Brain pericyte (primary cell): ENCODE data around the gene BICRAL.
"Not testable (repeated sequence)": the region's sequence is repeated elsewhere in the genome, so short reads cannot be mapped to it uniquely, and the experiment has no call there.

Experiments
- DNase-seq: peaks from one replicate; pipeline ENCODE4 v3.0.0-alpha.2; 2012; ENCODE audit warnings: low read depth, low spot score

Gene BICRAL

GRCh38 chr6:42891199-42891722 lies 109.4 kb downstream of the BICRAL start:
- no peak for DNase-seq

DNA sequence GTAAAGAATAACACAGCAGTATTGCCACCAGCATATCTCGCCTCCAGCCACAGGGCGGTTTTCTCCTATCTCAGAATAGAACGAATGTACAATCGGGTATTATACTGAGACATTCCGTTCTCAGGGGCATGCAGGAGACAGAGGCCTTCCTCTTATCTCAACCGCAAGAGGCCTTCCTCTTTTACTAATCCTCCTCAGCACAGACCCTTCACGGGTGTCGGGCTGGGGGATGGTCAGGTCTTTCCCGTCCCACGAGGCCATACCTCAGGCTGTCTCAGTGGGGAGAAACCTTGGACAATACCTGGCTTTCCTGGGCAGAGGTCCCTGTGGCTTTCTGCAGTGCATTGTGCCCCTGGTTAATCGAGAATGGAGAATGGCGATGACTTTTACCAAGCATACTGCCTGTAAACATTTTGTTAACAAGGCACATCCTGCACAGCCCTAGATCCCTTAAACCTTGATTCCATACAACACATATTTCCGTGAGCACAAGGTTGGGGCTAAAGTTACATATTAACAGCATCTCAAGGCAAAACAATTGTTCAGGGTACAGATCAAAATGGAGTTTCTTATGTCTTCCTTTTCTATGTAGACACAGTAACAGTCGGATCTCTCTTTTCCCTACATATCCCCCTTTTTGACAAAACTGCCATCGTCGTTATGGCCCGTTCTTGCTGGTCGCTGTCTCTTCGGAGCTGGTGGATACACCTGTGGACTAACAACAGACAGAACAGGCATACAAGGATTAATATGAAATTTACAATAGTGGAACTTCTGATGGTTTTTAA lies 112.4 kb downstream of the BICRAL start:
- not testable (repeated sequence) for DNase-seq

DNA sequence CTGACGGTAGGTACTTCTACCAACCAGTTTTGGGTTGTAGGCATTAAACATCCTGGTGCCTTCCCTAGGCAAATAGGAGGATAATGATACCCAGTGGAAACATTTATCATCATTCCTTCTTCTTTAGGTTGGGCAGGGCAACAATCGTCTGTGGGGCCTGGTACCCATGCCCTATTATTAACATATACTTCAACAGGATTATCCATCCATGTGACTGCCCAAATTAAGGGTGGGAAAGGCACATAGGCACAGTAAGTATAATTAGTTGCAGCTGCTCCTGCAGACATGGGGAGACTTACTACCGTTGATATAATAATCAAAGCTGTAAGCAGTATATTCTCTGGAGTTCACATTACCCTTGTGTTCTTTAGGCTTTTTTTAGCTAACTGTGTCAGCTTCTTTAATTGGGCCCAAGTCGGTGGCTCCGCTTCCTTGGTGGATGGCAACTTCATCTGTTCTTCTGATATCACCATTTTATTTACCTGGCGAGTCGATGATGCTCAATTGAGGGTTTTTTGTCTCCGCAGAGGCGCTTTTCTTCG lies 114.4 kb downstream of the BICRAL start:
- no peak for DNase-seq

- DNase-seq: no peak
Observed at GRCh38 chr6:42898891-42899361, 117.1 kb downstream of the BICRAL start.

- DNase-seq: no peak
Observed at GRCh38 chr6:42899871-42900270, 118.0 kb downstream of the BICRAL start.

- peak; percentile 41 for DNase-seq
Observed at GRCh38 chr6:42901538-42901957, 119.7 kb downstream of the BICRAL start.

- DNase-seq: not testable (repeated sequence)
Observed at GRCh38 chr6:42902429-42903263, 120.8 kb downstream of the BICRAL start.

GRCh38 chr6:42904467-42904866 lies 122.6 kb downstream of the BICRAL start:
- DNase-seq: no peak

- DNase-seq: no peak
Observed at GRCh38 chr6:42907336-42907735, 125.5 kb downstream of the BICRAL start.

GRCh38 chr6:42909835-42910234 lies 128.0 kb downstream of the BICRAL start:
- DNase-seq: no peak

GRCh38 chr6:42911171-42912021 lies 129.5 kb downstream of the BICRAL start:
- DNase-seq: no peak

DNA sequence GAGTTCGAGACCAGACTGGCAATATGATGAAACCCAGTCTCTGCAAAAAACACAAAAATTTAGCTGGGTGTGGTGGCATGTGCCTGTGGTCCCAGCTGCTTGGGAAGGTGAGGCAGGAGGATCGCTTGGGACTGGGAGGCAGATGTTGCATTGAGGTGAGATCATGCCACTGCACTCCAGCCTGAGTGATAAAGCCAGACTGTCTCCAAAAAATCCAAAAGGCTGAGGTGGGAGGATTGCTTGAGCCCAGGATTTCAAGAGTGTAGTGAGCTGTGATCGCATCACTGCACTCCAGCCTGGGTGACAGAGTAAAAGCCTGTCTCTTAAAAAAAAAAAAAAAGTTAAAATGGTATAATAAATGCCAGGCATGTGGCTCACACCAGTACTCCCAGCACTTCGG lies 132.7 kb downstream of the BICRAL start:
- no peak for DNase-seq

DNA sequence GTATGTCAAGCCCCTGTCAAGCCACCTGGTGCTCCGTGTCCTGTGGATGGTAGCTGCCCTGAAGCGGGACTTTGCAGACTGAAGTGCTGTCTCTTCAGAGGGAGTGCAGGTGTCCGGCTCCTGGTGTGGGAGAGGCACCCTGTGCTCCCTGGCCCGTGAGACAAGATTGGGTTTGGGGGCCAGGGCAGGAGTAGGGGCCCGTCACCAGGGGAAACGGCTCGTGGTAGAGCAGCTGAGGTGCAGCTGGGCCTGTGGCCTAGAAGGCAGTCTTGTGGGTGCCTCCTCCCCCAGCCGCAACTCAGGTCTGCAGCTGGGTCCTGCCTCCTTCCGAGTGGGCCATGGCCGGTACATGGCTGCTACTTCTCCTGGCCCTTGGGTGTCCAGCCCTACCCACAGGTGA lies 133.9 kb downstream of the BICRAL start, which contains the start of gene PTCRA:
Gene PTCRA, plus strand, starts transcription at position 322 of the 400 bp plus-strand sequence. Its CDS starts 17 bp downstream, at position 339.
- DNase-seq: no peak

DNA sequence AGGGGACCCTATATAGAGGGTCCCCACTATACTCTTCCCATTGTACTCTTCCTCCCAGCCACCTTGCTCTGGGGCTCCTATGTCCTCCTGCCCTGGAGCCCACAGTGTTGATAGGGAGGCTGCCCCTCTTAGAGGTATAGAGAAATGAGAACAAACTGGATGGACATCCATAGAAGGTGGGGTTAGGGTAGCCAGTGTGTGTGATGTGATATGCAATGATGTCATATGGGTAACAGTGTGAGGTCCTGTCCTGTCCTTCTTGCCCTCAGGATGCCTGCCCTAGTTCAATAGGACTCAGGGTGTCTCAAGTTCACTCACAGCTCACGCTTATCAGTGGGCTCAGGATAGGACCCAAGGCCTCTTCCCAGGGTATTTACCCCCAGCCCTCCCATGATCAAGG lies 134.4 kb downstream of the BICRAL start:
- DNase-seq: no peak
